H9 (cell line): ENCODE measurements around the gene MYO1E. TPM values are rescaled to one million over a fixed set of nuclear protein-coding genes. Genes with fewer than 3 reads are reported as not detected.

Source experiments
- DNase-seq: peaks from one replicate; pipeline ENCODE4 v3.0.0-alpha.2; 2017
- H2AFZ ChIP-seq: one replicate; pipeline ENCODE4 v1.6.1; 2013; ENCODE audit warnings: mild to moderate bottlenecking, low read length, control low read depth, moderate library complexity
- H2AK5ac ChIP-seq: 2 replicates; pipeline ENCODE4 v1.6.1; 2013; ENCODE audit warnings: low read length, control low read depth, mixed read lengths; ENCODE audit not compliant: insufficient read length
- H2BK120ac ChIP-seq: one replicate; pipeline ENCODE4 v1.6.1; 2013; ENCODE audit warnings: low read depth, mild to moderate bottlenecking, low read length, control low read depth, inconsistent platforms; ENCODE audit not compliant: poor library complexity, severe bottlenecking
- H2BK12ac ChIP-seq: 2 replicates; pipeline ENCODE4 v1.6.1; 2013; ENCODE audit warnings: low read length, control low read depth, mixed read lengths, low read depth; ENCODE audit not compliant: insufficient read length
- H2BK15ac ChIP-seq: 2 replicates; pipeline ENCODE4 v1.6.1; 2013; ENCODE audit warnings: low read depth, low read length, control low read depth
- H2BK20ac ChIP-seq: one replicate; pipeline ENCODE4 v1.6.1; 2013; ENCODE audit warnings: low read depth, mild to moderate bottlenecking, low read length, control low read depth, inconsistent platforms; ENCODE audit not compliant: poor library complexity, severe bottlenecking
- H2BK5ac ChIP-seq: 2 replicates; pipeline ENCODE4 v1.6.1; 2013; ENCODE audit warnings: low read length, control low read depth, mixed read lengths; ENCODE audit not compliant: insufficient read length
- H3K14ac ChIP-seq: 2 replicates; pipeline ENCODE4 v1.6.1; 2013; ENCODE audit warnings: low read length, control low read depth; ENCODE audit not compliant: insufficient read depth
- H3K18ac ChIP-seq: 2 replicates; pipeline ENCODE4 v1.6.1; 2013; ENCODE audit warnings: low read depth, mild to moderate bottlenecking, mixed read lengths, low read length, control low read depth; ENCODE audit not compliant: insufficient read length
- H3K23ac ChIP-seq: 2 replicates; pipeline ENCODE4 v1.6.1; 2013; ENCODE audit warnings: low read length, control low read depth, mixed read lengths, low read depth; ENCODE audit not compliant: insufficient read length
- H3K23me2 ChIP-seq: 2 replicates; pipeline ENCODE4 v1.6.1; 2013; ENCODE audit warnings: low read depth, mild to moderate bottlenecking, mixed read lengths, low read length, control low read depth; ENCODE audit not compliant: insufficient read length, poor library complexity, severe bottlenecking
- H3K27ac ChIP-seq: 2 replicates; pipeline ENCODE4 v1.5.1; 2013; ENCODE audit warnings: low read length, control low read depth, mixed read lengths, low read depth; ENCODE audit not compliant: insufficient read length
- H3K27me3 ChIP-seq: 2 replicates; pipeline ENCODE4 v1.6.1; 2013; ENCODE audit warnings: low read length, control low read depth, inconsistent platforms; ENCODE audit not compliant: insufficient read depth
- H3K4ac ChIP-seq: 2 replicates; pipeline ENCODE4 v1.6.1; 2013; ENCODE audit warnings: low read depth, mild to moderate bottlenecking, control low read depth, inconsistent platforms, low read length, moderate library complexity
- H3K4me1 ChIP-seq: 2 replicates; pipeline ENCODE4 v1.6.1; 2013; ENCODE audit warnings: low read length, control low read depth, inconsistent platforms; ENCODE audit not compliant: insufficient read depth
- H3K4me2 ChIP-seq: 2 replicates; pipeline ENCODE4 v1.6.1; 2013; ENCODE audit warnings: low read length, control low read depth, mixed read lengths; ENCODE audit not compliant: insufficient read length, insufficient read depth
- H3K56ac ChIP-seq: 2 replicates; pipeline ENCODE4 v1.6.1; 2013; ENCODE audit warnings: low read depth, mild to moderate bottlenecking, mixed read lengths, low read length, control low read depth; ENCODE audit not compliant: insufficient read length
- H3K79me1 ChIP-seq: 2 replicates; pipeline ENCODE4 v1.6.1; 2013; ENCODE audit warnings: low read depth, mild to moderate bottlenecking, moderate library complexity, low read length, control low read depth, inconsistent platforms; ENCODE audit not compliant: insufficient read depth, poor library complexity, severe bottlenecking
- H3K79me2 ChIP-seq: 2 replicates; pipeline ENCODE4 v1.6.1; 2013; ENCODE audit warnings: low read length, control low read depth, inconsistent platforms; ENCODE audit not compliant: insufficient read depth
- H3K9ac ChIP-seq: 2 replicates; pipeline ENCODE4 v1.6.1; 2013; ENCODE audit warnings: low read length, control low read depth, mixed read lengths; ENCODE audit not compliant: insufficient read length; ENCODE audit errors: extremely low read depth
- H3K9me3 ChIP-seq: one replicate; pipeline ENCODE4 v1.6.1; 2013; ENCODE audit warnings: low read depth, low read length, inconsistent platforms; ENCODE audit not compliant: control insufficient read depth
- H3T11ph ChIP-seq: one replicate; pipeline ENCODE4 v1.6.1; 2013; ENCODE audit warnings: mild to moderate bottlenecking, low read length, control low read depth, inconsistent platforms
- H4K20me1 ChIP-seq: one replicate; pipeline ENCODE4 v1.6.1; 2013; ENCODE audit not compliant: control insufficient read depth, insufficient read length, insufficient read depth
- H4K5ac ChIP-seq: 2 replicates; pipeline ENCODE4 v1.6.1; 2013; ENCODE audit warnings: low read depth, mild to moderate bottlenecking, mixed read lengths, low read length, control low read depth; ENCODE audit not compliant: insufficient read length
- H4K8ac ChIP-seq: replicated peaks from 2 replicates; pipeline ENCODE4 v1.6.1; 2013; ENCODE audit warnings: low read length, control low read depth, mixed read lengths, low read depth; ENCODE audit not compliant: insufficient read length
- H4K91ac ChIP-seq: 2 replicates; pipeline ENCODE4 v1.6.1; 2013; ENCODE audit warnings: low read depth, mild to moderate bottlenecking, moderate library complexity, mixed read lengths, low read length, control low read depth; ENCODE audit not compliant: insufficient read length
- H3K27ac Mint-ChIP-seq, 3 experiments: 2 replicates in 2 of 3; 3 replicates in 1 of 3; pipeline ENCODE4 v1.8.0; 2020 to 2021; ENCODE audit warnings: mixed read lengths in 3 of 3, mild to moderate bottlenecking in 1 of 3, moderate library complexity in 1 of 3
- H3K27me3 Mint-ChIP-seq: 2 replicates; pipeline ENCODE4 v1.8.0; 2021; ENCODE audit warnings: low read depth, mild to moderate bottlenecking, moderate library complexity, mixed read lengths
- H3K36me3 Mint-ChIP-seq, 3 experiments: 2 replicates in 2 of 3; 3 replicates in 1 of 3; pipeline ENCODE4 v1.8.0; 2020 to 2021; ENCODE audit warnings: low read depth in 3 of 3, mixed read lengths in 3 of 3; ENCODE audit not compliant: insufficient read depth in 1 of 3
- H3K4me1 Mint-ChIP-seq, 2 experiments: 2 replicates each; pipeline ENCODE4 v1.8.0; 2020; ENCODE audit warnings: mixed read lengths in 2 of 2
- H3K4me3 Mint-ChIP-seq, 2 experiments: 2 replicates in 1 of 2; 3 replicates in 1 of 2; pipeline ENCODE4 v1.8.0; 2020 to 2021; ENCODE audit warnings: mild to moderate bottlenecking in 2 of 2, mixed read lengths in 2 of 2, moderate library complexity in 1 of 2
- H3K9me3 Mint-ChIP-seq, 2 experiments: 2 replicates in 1 of 2; 3 replicates in 1 of 2; pipeline ENCODE4 v1.8.0; 2020; ENCODE audit warnings: mild to moderate bottlenecking in 2 of 2, mixed read lengths in 2 of 2, moderate library complexity in 1 of 2
- WGBS: extraction: QIAGEN DNeasy Blood & Tissue Kit; methylation state at CpG from one replicate; pipeline ENCODE4 v1.1.7; 2013; ENCODE audit warnings: missing lambda C conversion rate, low lambda C conversion rate, mixed read lengths; ENCODE audit not compliant: insufficient read length; ENCODE audit errors: extremely low coverage; 5-methylcytosine and 5-hydroxymethylcytosine counted together
- total RNA-seq: library from RNA; stranded (reverse); gene quantifications from 2 replicates; pipeline ENCODE4 v1.2.1, GENCODE V29; 2021
- TF ChIP-seq, protein P1 (sequence below): fragments of 200-600 bp; sonication (generic); conservative IDR thresholded peaks from 3 replicates; pipeline ENCODE4 v1.8.0; 2021; ENCODE audit warnings: antibody characterized with exemption, mild to moderate bottlenecking

The MYO1E gene
- total RNA-seq, 1 experiment from 2014 or later, result 235 TPM

DNA sequence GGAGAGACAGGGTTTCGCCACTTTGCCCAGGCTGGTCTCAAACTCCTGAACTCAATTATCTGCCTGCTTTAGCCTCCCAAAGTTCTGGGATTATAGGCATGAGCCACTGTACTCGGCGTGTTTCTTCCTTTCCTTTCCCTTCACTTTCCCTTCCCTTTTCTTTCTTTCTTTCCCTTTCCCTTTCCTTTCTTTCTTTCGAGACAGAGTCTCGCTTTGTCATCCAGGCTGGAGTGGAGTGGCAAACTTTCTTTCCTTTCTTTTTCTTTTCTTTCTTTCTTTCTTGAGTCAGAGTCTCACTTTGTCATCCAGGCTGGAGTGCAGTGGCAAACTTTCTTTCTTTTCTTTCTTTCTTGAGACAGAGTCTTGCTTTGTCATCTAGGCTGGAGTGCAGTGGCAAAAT, 183.4 kb downstream of the MYO1E start:
- H3K4me3 Mint-ChIP-seq, result no peak overlapping the region
- H3K36me3 Mint-ChIP-seq, result peaks cover 36 to 88% (median 79%) of the 10 kb centered on the region in 3 experiments
- H2BK5ac ChIP-seq, result no peak overlapping the region

More for the DNA sequence above, 183.4 kb downstream of the MYO1E start:
- Histone ChIP-seq H3K18ac (no peak overlapping the region), H3K4me2 (no peak overlapping the region), H3K23me2 (no peaks in the 10 kb centered on the region), H2BK120ac (no peak overlapping the region), H3K79me1 (no peaks in the 10 kb centered on the region), H3T11ph (no peak overlapping the region), H3K4me1 (no peaks in the 10 kb centered on the region), H4K91ac (no peak overlapping the region), H3K14ac (no peak overlapping the region), H2BK12ac (no peak overlapping the region), H3K9me3 (no peaks in the 10 kb centered on the region), H2BK20ac (no peak overlapping the region), H2AFZ (no peak overlapping the region), H4K5ac (no peak overlapping the region), H3K27ac (no peak overlapping the region), H3K56ac (no peak overlapping the region), H4K8ac (no peak overlapping the region), H3K9ac (no peak overlapping the region), H3K27me3 (no peaks in the 10 kb centered on the region), H2AK5ac (no peak overlapping the region), H2BK15ac (no peak overlapping the region), H4K20me1 (no peaks in the 10 kb centered on the region), H3K4ac (no peak overlapping the region), H3K23ac (no peak overlapping the region), H3K79me2 (no peaks in the 10 kb centered on the region)
- H3K27me3 Mint-ChIP-seq, result no peaks in the 10 kb centered on the region
- TF ChIP-seq, protein P1, sequence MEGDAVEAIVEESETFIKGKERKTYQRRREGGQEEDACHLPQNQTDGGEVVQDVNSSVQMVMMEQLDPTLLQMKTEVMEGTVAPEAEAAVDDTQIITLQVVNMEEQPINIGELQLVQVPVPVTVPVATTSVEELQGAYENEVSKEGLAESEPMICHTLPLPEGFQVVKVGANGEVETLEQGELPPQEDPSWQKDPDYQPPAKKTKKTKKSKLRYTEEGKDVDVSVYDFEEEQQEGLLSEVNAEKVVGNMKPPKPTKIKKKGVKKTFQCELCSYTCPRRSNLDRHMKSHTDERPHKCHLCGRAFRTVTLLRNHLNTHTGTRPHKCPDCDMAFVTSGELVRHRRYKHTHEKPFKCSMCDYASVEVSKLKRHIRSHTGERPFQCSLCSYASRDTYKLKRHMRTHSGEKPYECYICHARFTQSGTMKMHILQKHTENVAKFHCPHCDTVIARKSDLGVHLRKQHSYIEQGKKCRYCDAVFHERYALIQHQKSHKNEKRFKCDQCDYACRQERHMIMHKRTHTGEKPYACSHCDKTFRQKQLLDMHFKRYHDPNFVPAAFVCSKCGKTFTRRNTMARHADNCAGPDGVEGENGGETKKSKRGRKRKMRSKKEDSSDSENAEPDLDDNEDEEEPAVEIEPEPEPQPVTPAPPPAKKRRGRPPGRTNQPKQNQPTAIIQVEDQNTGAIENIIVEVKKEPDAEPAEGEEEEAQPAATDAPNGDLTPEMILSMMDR, result no peak
- H3K27ac Mint-ChIP-seq, result peak overlapping the region in 1 of 3 experiments; percentile 18; a peak in 3 of 7 replicates
- H3K9me3 Mint-ChIP-seq, result peaks cover 4 to 7% of the 10 kb centered on the region in 2 experiments
- no peak for DNase-seq
- WGBS, result no CpG with 5 or more reads among the region's 5 CpGs
- H3K4me1 Mint-ChIP-seq, result no peaks in the 10 kb centered on the region
